Nucleus accumbens (tissue), 56 donors: ENCODE measurements around the gene KCNN3.

Experiments used
- DNase-seq, 56 donors: peaks; one replicate each; lab custom pipeline; 2025; lab: John Stamatoyannopoulos, UW

Gene KCNN3

DNA sequence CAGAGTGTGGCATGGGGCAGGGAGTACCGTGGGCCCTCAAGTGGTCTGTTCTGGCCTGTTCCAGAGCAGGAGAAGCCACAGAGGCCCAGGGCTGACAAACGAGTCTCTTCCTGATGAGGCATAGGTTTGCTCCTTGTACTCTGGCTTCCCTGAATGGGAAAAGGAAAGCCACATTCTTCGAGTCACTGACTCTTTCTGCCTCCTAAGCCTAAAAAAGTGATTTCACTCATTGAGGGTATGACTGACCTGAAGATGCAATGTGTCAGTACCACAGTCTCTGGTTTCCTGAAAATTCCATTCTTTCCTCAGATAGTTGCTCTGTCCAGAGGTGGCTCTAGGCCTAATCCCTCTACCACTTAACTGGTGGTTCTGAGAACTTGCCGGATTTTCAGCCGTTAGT, 92.3 kb downstream of the KCNN3 start:
- no peak for DNase-seq

DNA sequence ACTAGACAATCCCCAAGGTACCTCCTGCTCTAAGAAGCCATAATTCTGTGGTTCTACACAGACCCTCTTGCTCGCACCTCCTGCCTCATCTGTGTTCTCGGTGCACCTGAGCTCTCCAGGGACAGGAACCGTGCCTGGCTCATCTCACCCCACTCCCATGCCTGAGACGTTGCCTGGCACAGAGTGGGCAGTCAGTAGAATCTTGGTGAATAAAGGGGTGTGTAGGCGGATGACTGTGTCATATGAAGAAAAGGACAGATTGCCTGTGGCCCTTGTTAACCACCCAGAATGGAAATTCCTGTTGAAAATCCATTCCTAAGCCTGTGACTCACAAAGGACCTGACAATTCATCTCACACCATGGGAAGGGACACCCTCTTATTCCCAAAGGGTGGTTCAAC, 92.9 kb downstream of the KCNN3 start:
- no peak for DNase-seq

DNA sequence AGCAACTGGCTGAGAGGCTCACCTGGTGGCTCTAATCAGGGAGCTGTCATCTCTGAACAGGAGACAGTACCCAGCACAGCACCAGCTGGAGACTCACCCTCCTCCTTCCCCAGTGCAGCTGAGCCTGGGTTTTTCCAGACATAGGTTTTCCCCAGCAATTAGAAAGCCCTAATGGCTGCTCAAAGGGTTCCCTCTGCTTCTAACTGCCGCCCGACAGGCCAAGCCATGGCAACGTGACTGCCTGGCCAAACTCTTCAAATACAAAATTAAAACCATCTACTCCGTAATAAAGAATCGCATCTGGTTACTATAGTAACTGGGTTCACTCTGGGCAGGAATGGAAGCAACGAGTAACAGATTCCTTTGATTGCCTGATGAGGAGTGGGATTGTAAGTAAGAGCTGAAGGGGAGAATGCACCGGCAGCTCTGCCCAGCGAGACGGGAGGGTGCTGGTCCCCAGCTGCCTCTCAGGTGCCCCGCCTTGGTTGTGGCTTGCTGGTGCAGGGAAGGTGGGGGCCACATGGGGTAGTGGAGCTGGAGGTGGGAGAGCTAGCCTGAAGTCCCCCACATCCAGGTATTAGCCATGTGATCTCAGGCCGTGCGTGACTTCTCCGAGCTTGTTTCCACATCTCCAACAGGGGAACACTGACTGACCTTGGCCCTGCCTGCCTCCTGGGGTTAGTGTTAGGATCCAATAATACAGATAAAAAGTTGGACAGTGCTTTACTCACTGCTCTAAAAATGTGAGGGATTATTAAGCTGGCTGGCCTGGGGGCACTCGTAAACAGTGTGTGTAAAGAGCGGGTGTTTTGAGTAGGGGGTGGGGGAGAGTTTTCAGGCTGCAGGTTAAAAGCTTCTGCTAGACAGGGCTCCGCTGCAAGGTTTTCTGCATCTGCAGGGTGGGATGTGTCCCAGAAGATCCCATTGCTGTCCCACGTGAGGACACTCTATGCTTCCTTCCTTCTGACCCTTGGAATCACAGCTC, 94.2 kb downstream of the KCNN3 start:
- DNase-seq, result peak in 3 of 56 donors; percentile 16 to 25 (median 24)

DNA sequence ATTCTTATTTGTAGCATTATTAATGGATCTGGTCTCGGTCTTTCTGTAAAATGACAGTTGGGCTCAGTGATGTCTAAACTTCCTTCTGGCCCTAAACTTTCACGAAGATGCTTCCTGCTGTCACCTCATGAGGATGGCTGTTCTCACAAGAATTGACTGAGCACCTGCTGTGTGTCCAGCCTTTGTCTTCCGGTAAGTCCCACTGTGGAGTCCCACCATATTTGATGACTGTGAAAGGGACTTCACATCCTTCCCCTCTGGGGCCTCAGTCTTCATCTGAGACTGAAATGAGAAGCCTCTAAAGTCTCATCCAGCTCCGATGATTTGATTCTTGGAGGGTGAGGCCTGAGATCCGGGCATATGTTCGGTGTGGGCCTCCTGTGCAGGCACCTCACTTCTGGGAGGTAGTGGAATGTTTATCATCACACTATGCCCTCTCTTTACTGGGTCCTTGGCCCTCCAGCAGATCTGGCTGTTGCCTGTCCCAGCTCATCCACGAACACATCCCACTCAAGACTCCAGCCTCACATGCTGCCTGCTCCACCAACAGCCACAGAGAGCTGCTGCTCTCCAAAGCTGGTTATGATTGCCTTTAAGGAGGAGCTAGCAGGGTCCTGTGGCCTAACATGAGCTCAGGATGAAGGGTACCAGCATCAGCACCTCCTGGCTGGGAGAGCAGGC, 95.8 kb downstream of the KCNN3 start:
- no peak for DNase-seq

DNA sequence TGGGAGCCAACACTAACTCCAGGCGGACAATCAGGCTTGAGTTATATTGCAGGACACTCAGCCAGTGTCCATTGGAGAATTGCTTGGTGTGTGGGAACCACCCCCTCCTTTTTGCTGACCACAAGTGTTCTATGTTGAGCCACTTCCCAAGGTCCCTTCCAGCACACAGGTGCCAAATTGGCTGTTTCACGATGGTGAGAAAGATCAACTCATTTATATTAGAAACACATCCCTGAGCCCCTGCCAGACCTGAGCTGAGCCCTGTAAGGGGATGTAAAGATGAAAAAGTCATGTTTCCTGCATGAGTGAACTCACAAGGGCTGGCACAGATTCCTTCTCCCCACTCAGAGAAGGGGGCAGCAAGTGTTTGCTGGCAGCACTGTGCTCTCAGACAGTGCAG, 96.5 kb downstream of the KCNN3 start:
- peak in 14 of 56 donors; percentile 6 to 61 (median 36) for DNase-seq

DNA sequence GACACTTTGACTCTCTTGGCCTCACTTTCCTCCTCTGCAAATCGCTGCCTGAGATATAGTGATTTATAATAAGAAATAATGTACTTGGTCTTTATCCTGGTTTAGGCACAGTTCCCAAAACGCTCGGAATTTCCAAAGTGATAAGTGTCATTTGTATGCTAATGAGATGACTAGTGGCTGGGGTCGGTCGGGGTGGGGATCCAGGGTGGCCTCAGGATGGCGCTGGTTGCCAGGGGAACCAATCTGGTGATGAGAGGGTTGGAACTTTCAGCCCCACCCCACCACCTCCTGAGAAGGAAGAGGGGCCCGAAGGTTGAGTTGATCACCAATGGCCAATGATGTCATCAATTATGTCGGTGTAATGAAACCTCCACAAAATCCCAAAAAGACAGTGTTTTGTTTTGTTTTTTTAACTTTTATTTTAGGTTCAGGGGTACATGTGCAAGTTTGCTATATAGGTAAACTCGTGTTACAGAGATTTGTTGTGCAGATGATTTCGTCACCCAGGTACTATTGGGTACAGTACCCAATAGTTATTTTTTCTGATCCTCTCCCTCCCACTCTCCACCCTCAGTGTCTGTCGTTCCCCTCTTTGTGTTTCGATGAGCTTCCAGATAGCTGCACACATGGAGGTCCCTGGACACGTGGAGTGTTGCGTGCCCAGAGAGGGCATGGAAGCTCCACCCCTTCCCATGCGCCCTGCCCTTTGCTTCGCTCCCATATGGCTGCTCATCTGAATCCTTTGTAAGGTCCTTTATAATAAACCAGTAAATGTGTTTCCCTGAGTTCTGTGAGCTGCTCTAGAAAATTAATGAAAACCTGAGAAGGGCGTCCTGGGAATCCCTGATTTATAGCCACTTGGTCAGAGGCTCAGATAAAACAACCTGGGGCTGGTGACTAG, 97.2 kb downstream of the KCNN3 start:
- DNase-seq, result no peak

DNA sequence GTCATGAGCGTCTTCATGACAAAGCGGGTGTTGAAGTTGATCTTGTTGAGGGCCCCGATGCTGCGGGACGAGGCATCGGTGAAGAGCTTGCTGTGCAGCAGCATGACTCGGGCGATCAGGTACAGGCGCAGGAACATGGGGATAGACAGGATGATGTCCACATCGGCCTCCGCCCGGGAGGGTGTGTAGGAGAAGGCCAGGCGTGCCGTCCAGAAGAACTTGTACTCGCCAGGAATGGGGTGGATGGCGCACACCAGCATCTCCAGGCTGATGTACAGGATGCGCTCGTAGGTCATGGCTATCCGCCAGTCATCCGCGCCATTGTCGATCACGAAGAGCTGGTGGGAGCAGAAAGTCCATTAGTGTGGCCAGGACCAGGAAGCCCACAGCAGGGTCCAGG, 98.0 kb downstream of the KCNN3 start:
- no peak for DNase-seq

DNA sequence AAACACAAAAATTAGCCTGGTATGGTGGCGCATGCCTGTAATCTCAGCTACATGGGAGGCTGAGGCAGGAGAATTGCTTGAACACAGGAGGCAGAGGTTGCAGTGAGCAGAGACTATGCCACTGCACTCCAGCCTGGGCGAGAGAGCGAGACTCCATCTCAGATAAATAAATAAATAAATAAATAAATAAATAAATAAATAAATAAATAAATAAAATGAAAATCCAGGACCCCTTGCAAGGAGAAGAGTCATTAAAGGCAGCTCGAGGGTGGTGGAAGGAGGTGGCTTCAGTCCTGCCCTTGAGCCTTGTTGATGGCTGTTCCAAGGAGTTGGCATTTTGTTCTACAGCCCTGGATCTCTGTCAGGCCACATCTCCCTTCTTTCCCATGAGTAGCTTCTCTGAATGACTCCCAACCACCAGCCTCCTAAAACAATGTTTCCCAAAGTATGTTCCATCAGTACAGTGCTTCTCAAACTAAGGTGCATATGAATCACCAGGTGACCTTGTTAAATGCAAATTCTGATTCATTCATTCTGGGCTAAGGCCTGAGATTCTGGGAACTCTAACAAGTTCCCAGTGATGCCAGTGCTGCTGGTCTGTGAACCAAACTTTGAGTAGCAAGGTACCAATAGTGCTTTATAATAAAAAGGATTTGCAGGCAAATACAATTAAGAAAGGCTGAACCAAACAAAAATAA, 99.0 kb downstream of the KCNN3 start:
- no peak for DNase-seq

DNA sequence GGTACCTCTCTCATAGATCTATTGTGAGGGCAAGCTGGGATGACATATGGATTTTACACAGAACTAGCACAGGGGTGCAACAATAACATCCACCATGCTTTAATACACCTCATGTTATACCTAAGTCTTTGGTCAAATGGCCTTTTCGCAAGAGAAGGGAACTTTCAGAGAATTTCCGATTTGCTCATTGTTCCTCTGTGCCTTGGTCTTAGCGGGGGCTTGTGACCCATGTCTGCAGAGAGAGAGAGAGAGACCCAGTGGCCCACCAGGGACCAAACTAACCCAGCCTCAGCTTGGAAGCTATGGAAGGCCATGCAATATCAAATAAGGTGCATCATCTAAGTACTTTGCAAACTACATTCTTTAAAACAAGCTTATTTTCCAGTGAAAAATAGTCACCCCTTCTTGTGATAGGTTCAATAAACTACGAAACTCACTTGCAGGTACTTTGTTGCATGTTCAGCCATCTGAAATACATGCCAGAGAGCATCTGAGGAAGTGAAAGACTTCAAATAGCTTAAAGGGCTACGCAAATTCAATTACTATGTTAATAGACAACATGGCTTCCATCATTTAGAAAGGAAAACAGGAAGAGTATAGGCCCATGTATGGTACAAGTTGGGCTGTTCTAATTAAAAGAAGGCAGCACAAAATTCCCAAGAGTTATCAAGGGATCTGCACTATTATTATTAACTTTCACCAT, 100.7 kb downstream of the KCNN3 start:
- no peak for DNase-seq

DNA sequence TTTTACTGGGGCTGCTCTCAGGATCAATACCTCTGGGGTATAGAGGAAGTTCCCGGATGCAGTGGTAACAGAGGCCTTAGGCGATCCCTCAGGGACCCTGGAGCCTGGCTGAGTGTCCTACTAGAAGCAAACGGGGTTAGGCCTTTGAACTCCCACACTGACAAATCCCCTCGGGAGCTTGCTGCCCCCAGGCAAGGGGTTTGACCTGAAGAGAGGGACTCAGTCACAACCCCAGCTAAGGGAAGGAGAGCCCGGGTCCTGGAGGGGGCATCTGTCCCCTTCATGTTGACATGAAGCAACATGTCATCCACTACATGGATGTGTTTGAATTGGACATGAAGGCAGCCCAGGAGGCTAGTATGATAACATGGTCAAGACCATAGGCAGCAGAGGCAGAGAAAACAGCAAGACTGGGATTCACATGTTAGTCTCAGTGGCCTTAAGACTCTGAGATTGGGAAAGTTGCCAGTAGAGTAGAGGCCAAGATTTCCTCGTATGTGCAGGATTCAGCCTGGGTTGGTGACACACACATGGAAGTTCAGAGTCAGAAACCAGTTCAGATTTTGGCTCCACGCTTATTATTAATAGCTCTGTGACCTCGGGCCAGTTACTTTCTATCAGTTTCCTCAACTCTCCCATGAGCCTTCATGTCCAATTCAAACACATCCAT, 101.5 kb downstream of the KCNN3 start:
- DNase-seq, result no peak

DNA sequence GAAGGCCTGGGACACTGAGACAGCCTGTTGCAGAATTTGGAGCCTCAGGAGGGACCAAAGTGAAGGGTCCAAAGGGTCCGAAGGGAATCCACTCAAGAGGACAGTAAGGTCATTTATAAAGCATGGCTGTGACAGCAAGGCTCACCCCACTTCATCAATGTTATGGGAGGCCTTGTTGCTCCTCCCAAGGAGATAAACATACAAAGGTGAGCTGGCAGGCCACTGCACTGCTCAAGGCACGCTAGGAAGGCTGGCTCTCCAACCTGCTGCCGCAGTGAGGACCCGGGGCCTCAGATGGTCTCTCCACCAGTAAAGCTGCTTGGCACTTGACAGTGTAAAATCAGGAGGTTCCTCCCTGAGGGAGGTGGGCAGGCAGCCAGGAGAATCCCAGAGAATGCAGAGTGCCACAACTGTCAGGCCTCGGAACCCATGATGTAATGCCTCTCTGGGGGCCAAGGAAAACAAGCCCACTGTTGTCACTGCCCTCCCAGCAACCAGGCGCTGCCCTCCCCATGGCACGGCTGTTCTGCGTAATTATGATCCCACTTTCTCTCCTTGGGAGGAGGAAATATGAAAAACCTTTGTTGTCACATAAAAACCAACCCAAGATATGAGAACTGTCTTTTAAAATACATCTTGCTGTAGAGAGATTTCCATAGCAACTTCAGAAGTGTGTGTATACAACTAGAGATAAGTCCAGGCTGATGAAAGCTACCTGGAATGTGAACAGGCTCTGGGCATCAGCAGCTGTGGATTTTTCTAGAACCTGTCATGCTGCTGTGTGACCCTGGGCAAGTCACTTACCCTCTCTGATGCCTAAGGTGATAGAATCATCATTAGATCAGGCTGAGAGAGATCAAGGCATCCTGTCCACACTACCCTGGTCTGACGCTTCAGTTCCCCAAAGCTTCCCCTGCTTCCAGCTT, 102.5 kb downstream of the KCNN3 start:
- peak in 45 of 56 donors; percentile 7 to 82 (median 49) for DNase-seq

DNA sequence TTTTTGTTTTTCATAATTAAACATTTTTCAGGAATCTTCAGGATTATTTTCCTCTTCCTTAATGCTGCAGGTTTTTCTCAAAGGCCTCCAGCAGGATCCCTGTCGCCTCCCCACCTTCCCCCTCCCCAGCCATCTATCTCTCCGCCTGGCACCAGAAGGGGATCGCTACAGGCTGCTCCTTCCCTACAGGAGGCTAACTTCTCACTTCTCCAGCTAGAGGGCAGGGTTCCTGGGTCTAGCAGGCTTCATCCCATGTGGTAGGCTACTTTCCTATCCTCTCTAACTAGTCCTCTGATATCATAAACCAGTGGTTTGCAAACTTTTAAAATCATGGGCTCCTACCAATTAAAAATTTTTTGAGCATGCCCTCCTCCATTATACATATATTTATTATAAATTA, 104.1 kb downstream of the KCNN3 start:
- peak in 1 of 56 donors; percentile 22 for DNase-seq

DNA sequence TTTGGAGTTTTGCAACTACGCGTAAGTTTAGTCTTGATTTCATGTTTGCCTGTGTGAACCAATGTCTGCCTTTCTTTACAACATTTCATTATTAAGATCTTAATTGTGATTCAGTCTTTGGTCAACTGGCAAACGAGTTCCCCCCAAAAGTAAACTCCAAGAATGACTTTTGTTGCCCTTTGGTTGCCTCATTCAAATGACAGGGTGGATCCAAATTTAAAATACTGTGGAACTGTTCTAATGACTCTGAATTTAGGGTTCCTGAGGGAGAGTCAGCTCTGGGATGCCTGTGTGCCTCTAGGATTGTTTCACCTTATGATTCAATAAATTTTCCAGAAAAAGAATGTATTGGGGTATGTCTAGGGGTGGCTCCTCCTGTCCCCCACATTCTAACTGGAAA, 105.3 kb downstream of the KCNN3 start:
- DNase-seq, result no peak

DNA sequence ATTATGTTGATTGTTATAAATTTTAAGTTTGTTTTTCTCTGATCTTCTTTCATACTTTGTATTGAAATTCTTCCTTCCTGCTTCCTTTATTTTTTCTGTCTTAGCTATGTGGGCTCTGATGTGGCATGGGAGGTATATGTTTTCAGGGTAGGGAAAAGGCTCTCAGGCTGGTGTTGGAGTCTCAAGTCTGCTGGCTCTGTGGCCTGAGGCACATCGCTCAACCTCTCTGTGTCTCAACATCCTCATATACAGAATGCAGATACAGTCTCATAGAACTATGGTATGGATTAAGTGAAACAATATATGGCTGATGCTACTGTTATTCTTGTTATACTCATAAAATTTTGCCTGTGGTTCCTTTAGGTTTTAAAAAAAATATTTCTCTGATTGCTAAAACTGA, 105.9 kb downstream of the KCNN3 start:
- no peak for DNase-seq

DNA sequence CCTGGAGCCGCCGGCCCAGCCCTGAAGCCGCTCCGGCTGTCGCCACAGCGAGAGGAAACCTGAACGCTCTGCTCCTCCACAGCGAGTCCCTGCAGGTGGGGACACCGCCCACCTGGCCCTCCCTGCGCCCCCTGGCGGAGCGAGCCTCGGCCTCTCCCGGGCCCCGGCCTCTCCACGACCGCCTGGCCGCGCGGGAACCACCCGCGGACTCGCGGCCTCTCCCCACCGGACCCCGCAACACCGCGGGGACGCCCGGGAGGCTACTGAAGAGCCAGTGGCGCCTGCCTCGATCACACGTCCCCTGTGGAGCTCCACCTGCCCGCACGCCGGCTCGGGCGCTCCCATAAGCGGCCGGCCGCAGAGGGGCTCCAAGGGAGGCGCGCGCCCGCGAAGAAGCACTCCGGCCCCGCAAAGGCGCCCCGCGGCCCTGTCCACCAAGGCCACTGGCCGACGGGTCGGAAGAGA, 109.6 kb downstream of the KCNN3 start:
- DNase-seq, result peak in 3 of 56 donors; percentile 21 to 28 (median 26)

DNA sequence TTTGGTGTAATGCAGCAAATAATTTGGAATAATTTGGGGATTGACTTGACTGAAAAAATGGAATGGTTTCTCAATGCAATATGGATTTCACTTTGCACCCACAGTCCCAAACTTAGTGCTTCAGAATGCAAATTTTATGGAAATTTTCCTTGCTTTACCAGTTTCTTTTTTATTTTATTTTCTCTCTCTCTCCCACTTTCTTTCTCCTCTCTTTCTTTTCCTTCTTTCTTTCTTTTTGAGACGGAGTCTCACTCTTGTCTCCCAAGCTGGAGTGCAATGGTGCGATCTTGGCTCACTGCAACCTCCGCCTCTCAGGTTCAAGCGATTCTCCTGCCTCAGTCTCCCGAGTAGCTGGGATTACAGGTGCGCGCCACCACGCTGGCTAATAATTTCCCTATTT, 110.3 kb downstream of the KCNN3 start:
- DNase-seq, result no peak

DNA sequence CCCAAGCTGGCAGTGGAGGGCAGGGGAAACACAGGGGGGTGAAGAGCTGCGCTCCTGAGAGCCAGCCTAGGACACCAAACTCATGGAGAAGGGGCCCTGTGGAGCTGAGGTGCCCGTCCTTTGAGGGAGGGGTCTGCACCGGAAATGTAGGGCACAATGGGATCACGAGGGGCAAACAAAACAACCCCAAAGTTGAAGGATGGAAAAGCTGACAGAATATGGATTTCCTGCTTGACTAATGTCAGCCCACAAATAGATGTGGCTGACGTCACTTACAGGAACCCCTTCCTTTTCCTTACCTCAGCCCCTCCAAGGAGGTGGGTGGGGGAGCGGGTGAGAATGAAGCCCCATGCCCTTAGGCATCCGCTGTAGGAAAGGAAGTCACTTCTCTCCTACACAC, 110.9 kb downstream of the KCNN3 start:
- DNase-seq, result no peak

DNA sequence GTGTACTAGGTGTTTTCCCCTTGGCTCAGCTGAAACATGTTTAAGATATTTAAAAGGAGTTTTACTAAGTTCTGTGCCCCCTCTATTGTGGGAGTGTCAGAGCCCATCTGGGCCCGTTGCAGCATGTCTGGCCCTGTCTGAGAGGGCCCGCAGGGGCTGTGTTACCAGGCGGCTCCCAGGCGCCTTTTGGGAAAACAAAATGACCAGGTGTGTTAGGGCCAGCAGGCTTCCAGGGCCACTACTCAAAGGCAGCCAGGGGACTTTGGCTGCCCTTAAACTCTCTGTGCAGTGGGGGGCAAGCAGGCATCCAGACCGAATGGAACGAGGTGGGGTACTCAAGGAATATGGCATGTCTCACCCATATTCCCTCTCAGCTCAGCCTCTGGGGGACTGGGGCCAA, 111.7 kb downstream of the KCNN3 start:
- DNase-seq, result no peak
